H1 (cell line): ENCODE results near the gene CERS1. TPM values are rescaled to one million over a fixed set of nuclear protein-coding genes. Genes with fewer than 3 reads are reported as not detected.

ENCODE experiments used
- CTCF ChIA-PET: fragments of 300-600 bp; sonication (Branson Sonifier 250); formaldehyde crosslinking; loops from one replicate; lab custom pipeline; 2021; ENCODE audit not compliant: partially characterized antibody; lab: Charles Lee
- POLR2A ChIA-PET: fragments of 300-600 bp; sonication (Branson Sonifier 250); formaldehyde crosslinking; loops from one replicate; lab custom pipeline; 2021; ENCODE audit warnings: inconsistent platforms; ENCODE audit not compliant: partially characterized antibody; lab: Charles Lee
- DNase-seq, 2 experiments: peaks; one replicate each; pipeline versions ENCODE4 v3.0.0 to v3.0.0-alpha.2; 2010 to 2022; ENCODE audit warnings: low spot score in 2 of 2, low read depth in 1 of 2, mixed read lengths in 1 of 2
- FAIRE-seq: peaks from 2 replicates; lab custom pipeline; 2011; peaks lifted over from hg19 to GRCh38; lab: Jason Lieb, UNC
- H2AFZ ChIP-seq: 2 replicates; pipeline ENCODE4 v1.8.1; 2012; ENCODE audit warnings: low read length, inconsistent platforms
- H2AK5ac ChIP-seq: 2 replicates; pipeline ENCODE4 v1.6.1; 2013; ENCODE audit warnings: low read depth, low read length
- H2BK120ac ChIP-seq: replicated peaks from 2 replicates; pipeline ENCODE3; 2013; ENCODE audit warnings: low read depth, low read length, inconsistent platforms
- H2BK12ac ChIP-seq: 2 replicates; pipeline ENCODE4 v1.6.1; 2013; ENCODE audit warnings: low read depth, low read length
- H2BK15ac ChIP-seq: 2 replicates; pipeline ENCODE4 v1.6.1; 2013; ENCODE audit warnings: low read length
- H2BK20ac ChIP-seq: 2 replicates; pipeline ENCODE4 v1.6.1; 2013; ENCODE audit warnings: low read length
- H2BK5ac ChIP-seq: 2 replicates; pipeline ENCODE4 v1.6.1; 2013; ENCODE audit warnings: low read depth, low read length
- H3K14ac ChIP-seq: 2 replicates; pipeline ENCODE4 v1.6.1; 2013; ENCODE audit warnings: inconsistent platforms; ENCODE audit not compliant: insufficient read length
- H3K18ac ChIP-seq: 2 replicates; pipeline ENCODE4 v1.6.1; 2013; ENCODE audit warnings: low read length; ENCODE audit errors: extremely low read depth
- H3K23ac ChIP-seq: 2 replicates; pipeline ENCODE4 v1.6.1; 2013; ENCODE audit warnings: inconsistent platforms; ENCODE audit not compliant: insufficient read length
- H3K23me2 ChIP-seq: 2 replicates; pipeline ENCODE4 v1.6.1; 2013; ENCODE audit warnings: low read depth, low read length
- H3K27ac ChIP-seq: 2 replicates; pipeline ENCODE4 v1.6.1; 2011; ENCODE audit warnings: low read depth, low read length, inconsistent platforms
- H3K27me3 ChIP-seq, 4 experiments: replicated peaks in 1 of 4; 1 replicate in 1 of 4; 2 replicates in 3 of 4; pipeline versions ENCODE4 v1.6.1 to v1.8.1; 2011 to 2013; ENCODE audit warnings: low read length in 3 of 4, mild to moderate bottlenecking in 3 of 4, inconsistent platforms in 2 of 4, mixed read lengths in 2 of 4, moderate library complexity in 1 of 4; ENCODE audit not compliant: control insufficient read depth in 3 of 4, insufficient read depth in 3 of 4; ENCODE audit errors: extremely low read depth in 1 of 4
- H3K36me3 ChIP-seq, 4 experiments: 2 replicates each; pipeline versions ENCODE4 v1.6.1 to v1.8.1; 2011 to 2013; ENCODE audit warnings: mild to moderate bottlenecking in 4 of 4, low read length in 3 of 4, moderate library complexity in 2 of 4, control low read depth in 1 of 4, inconsistent platforms in 1 of 4; ENCODE audit not compliant: insufficient read depth in 4 of 4, control insufficient read depth in 2 of 4
- H3K4ac ChIP-seq: replicated peaks from 2 replicates; pipeline ENCODE3; 2013; ENCODE audit warnings: low read length, low read depth, mixed read lengths, inconsistent platforms; ENCODE audit not compliant: insufficient read length
- H3K4me1 ChIP-seq, 4 experiments: replicated peaks in 1 of 4; 1 replicate in 1 of 4; 2 replicates in 3 of 4; pipeline versions ENCODE4 v1.6.1 to v1.8.1; 2011 to 2013; ENCODE audit warnings: low read length in 3 of 4, inconsistent platforms in 2 of 4, mixed read lengths in 1 of 4; ENCODE audit not compliant: insufficient read depth in 4 of 4, control insufficient read depth in 3 of 4
- H3K4me2 ChIP-seq, 2 experiments: 2 replicates each; pipeline versions ENCODE4 v1.6.1 to v1.8.1; 2011 to 2013; ENCODE audit warnings: low read depth in 2 of 2, low read length in 2 of 2, control low read depth in 1 of 2, inconsistent platforms in 1 of 2, mild to moderate bottlenecking in 1 of 2; ENCODE audit not compliant: insufficient read depth in 1 of 2
- H3K4me3 ChIP-seq, 4 experiments: fragments of 200-600, 300-600 bp in 1 of 4; sonication (generic), shearing (Covaris generic), sonication (Bioruptor Twin) in 1 of 4; 2 replicates each; pipeline versions ENCODE4 v1.5.1 to v1.8.1; 2011 to 2016; ENCODE audit warnings: low read length in 4 of 4, low read depth in 3 of 4, control low read depth in 2 of 4, inconsistent platforms in 2 of 4, mild to moderate bottlenecking in 2 of 4, mixed read lengths in 1 of 4, moderate library complexity in 1 of 4; ENCODE audit not compliant: insufficient read depth in 2 of 4; ENCODE audit errors: extremely low read depth in 1 of 4
- H3K56ac ChIP-seq: replicated peaks from 2 replicates; pipeline ENCODE3; 2013; ENCODE audit warnings: low read depth, mild to moderate bottlenecking, mixed read lengths, low read length, inconsistent platforms; ENCODE audit not compliant: insufficient read length
- H3K79me1 ChIP-seq: 2 replicates; pipeline ENCODE4 v1.6.1; 2013; ENCODE audit warnings: low read depth, low read length, control low read depth
- H3K79me2 ChIP-seq, 2 experiments: 2 replicates each; pipeline versions ENCODE4 v1.6.1 to v1.8.1; 2012 to 2013; ENCODE audit warnings: low read length in 2 of 2, mild to moderate bottlenecking in 2 of 2, inconsistent platforms in 1 of 2; ENCODE audit not compliant: insufficient read depth in 2 of 2, control insufficient read depth in 1 of 2
- H3K9ac ChIP-seq, 4 experiments: replicated peaks in 1 of 4; 1 replicate in 1 of 4; 2 replicates in 3 of 4; pipeline versions ENCODE4 v1.6.1 to v1.8.1; 2011 to 2013; ENCODE audit warnings: low read depth in 3 of 4, low read length in 3 of 4, control low read depth in 2 of 4, mild to moderate bottlenecking in 2 of 4, moderate library complexity in 2 of 4, inconsistent platforms in 1 of 4; ENCODE audit errors: extremely low read depth in 1 of 4
- H3K9me3 ChIP-seq, 2 experiments: 2 replicates each; pipeline versions ENCODE4 v1.6.1 to v1.8.1; 2012 to 2013; ENCODE audit warnings: mild to moderate bottlenecking in 2 of 2, moderate library complexity in 2 of 2, control low read depth in 1 of 2, inconsistent platforms in 1 of 2, low read depth in 1 of 2, low read length in 1 of 2, mixed read lengths in 1 of 2; ENCODE audit not compliant: insufficient read depth in 2 of 2
- H4K20me1 ChIP-seq, 2 experiments: replicated peaks in 1 of 2; 2 replicates each; pipeline versions ENCODE3 to v1.8.1; 2011 to 2013; ENCODE audit warnings: inconsistent platforms in 2 of 2, low read length in 2 of 2, mild to moderate bottlenecking in 1 of 2; ENCODE audit not compliant: insufficient read depth in 2 of 2, control insufficient read depth in 1 of 2
- H4K5ac ChIP-seq: 2 replicates; pipeline ENCODE4 v1.6.1; 2013; ENCODE audit warnings: low read length, low read depth, mixed read lengths, inconsistent platforms; ENCODE audit not compliant: insufficient read length
- H4K8ac ChIP-seq: 2 replicates; pipeline ENCODE4 v1.8.0; 2013; ENCODE audit warnings: mild to moderate bottlenecking, moderate library complexity, low read length, inconsistent platforms; ENCODE audit not compliant: insufficient read depth; ENCODE audit errors: extremely low read depth
- H4K91ac ChIP-seq: replicated peaks from 2 replicates; pipeline ENCODE3; 2013; ENCODE audit warnings: low read length, mixed read lengths, inconsistent platforms; ENCODE audit not compliant: insufficient read length
- ATF3 ChIP-seq: IDR thresholded peaks from 2 replicates; pipeline ENCODE4 v1.6.1; 2011; ENCODE audit warnings: low read depth, mild to moderate bottlenecking, low read length; ENCODE audit not compliant: insufficient read depth
- BACH1 ChIP-seq: IDR thresholded peaks from 2 replicates; pipeline ENCODE4 v1.6.1; 2012; ENCODE audit warnings: low read length, improper control_type of control experiment
- EZH2 ChIP-seq: fragments of 200-600 bp; sonication (generic); IDR thresholded peaks from 2 replicates; pipeline ENCODE4 v1.7.1; 2012; ENCODE audit warnings: low read depth, mild to moderate bottlenecking, moderate library complexity, low read length, inconsistent platforms; ENCODE audit not compliant: severe bottlenecking
- GTF2F1 ChIP-seq: IDR thresholded peaks from 2 replicates; pipeline ENCODE4 v1.6.1; 2012; ENCODE audit warnings: low read depth, low read length, improper control_type of control experiment, borderline replicate concordance
- KDM5A ChIP-seq: fragments of 200-600 bp; IDR thresholded peaks from 2 replicates; pipeline ENCODE4 v1.7.1; 2012; ENCODE audit warnings: mild to moderate bottlenecking, low read length, inconsistent platforms, mixed read lengths
- POLR2AphosphoS5 ChIP-seq: IDR thresholded peaks from 2 replicates; pipeline ENCODE4 v1.6.1; 2011; ENCODE audit warnings: low read depth, low read length
- RNF2 ChIP-seq: fragments of 200-900, 300-1000 bp; sonication (generic); IDR thresholded peaks from 2 replicates; pipeline ENCODE4 v1.7.1; 2016; ENCODE audit warnings: borderline replicate concordance, low read depth, mild to moderate bottlenecking, antibody characterized with exemption, low read length; ENCODE audit not compliant: poor library complexity, severe bottlenecking; ENCODE audit errors: missing control alignments
- SRF ChIP-seq: IDR thresholded peaks from 2 replicates; pipeline ENCODE4 v1.6.1; 2011; ENCODE audit warnings: mild to moderate bottlenecking, low read depth, low read length, moderate library complexity
- TBP ChIP-seq: IDR thresholded peaks from 2 replicates; pipeline ENCODE4 v1.6.1; 2011; ENCODE audit warnings: low read depth, low read length, improper control_type of control experiment
- WGBS, 2 experiments: shearing (Covaris generic) in 1 of 2; methylation state at CpG; one replicate each; pipeline versions ENCODE4 v1.1.6 to v1.1.7; 2013 to 2015; ENCODE audit warnings: low lambda C conversion rate in 2 of 2, mixed read lengths in 2 of 2, inconsistent platforms in 1 of 2, low coverage in 1 of 2, missing lambda C conversion rate in 1 of 2; ENCODE audit not compliant: insufficient replicate concordance in 2 of 2, insufficient coverage in 1 of 2, insufficient read length in 1 of 2; ENCODE audit errors: extremely low coverage in 1 of 2, missing lambda C conversion rate in 1 of 2; 5-methylcytosine and 5-hydroxymethylcytosine counted together
- polyA plus RNA-seq, 7 experiments: library from polyadenylated mRNA; depleted of rRNA in 3 of 7; stranded (reverse) in 5 of 7; unstranded in 2 of 7; fragments of >200 nt in 5 of 7; fragments of 200-250 nt in 2 of 7; gene quantifications; 1 replicate in 5 of 7; 2 replicates in 1 of 7; 4 replicates in 1 of 7; pipeline versions ENCODE4 v1.2.1 to v1.2.3, GENCODE V29; 2011 to 2013; ENCODE audit warnings: missing spikeins in 2 of 7, mixed read lengths in 2 of 7
- total RNA-seq: library from RNA; stranded (reverse); fragmentation: NEBNext Ultra II Directional; extraction: Animal tissue kit (Norgen Biotek cat#: 25700); gene quantifications from 2 replicates; pipeline ENCODE4 v1.2.1, GENCODE V29; 2021

CERS1 gene
- total and polyA plus RNA-seq, 2 of the 8 experiments (the other 6 are each of a cell fraction or from before 2014, with no cell fraction given): 18.6 to 51.0 TPM

DNA sequence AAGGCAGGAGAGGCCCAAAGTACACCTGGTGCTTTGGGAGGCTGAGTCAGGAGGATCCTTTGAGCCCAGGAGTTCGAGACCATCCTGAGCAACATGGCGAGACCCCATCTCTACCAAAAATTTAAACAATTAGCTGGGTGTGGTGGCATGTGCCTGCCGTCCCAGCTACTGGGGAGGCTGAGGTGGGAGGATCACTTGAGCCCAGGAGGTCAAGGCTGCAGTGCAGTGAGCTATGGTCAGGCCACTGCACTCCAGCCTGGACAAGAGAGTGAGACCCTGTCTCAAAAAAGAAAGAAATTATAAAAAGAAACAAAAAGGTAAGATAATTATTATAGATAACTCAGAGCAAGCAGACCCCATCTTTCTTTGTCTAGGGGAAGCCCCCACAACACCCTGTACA, 43.2 kb upstream of the CERS1 start:
- Histone ChIP-seq H4K8ac (no peak overlapping the region), H3K4ac (peak overlapping the region; percentile 53), H3K27ac (no peak overlapping the region), H3K4me3 (peak overlapping the region; percentile 45 to 77 (median 66); a peak in 7 of 8 replicates), H3K27me3 (no peaks in the 10 kb centered on the region), H3K9me3 (no peaks in the 10 kb centered on the region), H3K9ac (no peak overlapping the region; a peak in 1 of 7 replicates), H3K4me1 (peaks cover 5 to 18% (median 9%) of the 10 kb centered on the region in 4 experiments), H3K79me1 (peaks cover 3% of the 10 kb centered on the region; the same call in 1 of the 2 replicates), H4K91ac (peak overlapping the region; percentile 65), H2BK15ac (peak overlapping the region; percentile 65; the same call in 1 of the 2 replicates), H3K79me2 (peaks cover 0 to 5% of the 10 kb centered on the region in 2 experiments; a peak in 1 of 4 replicates), H2AK5ac (peak overlapping the region; percentile 90; the same call in 1 of the 2 replicates), H2BK120ac (peak overlapping the region; percentile 43), H3K4me2 (peak overlapping the region; percentile 70 to 80), H3K14ac (no peak overlapping the region), H3K36me3 (peaks cover 2 to 21% (median 7%) of the 10 kb centered on the region in 4 experiments; a peak in 5 of 8 replicates), H2BK5ac (peak overlapping the region; percentile 15; the same call in 1 of the 2 replicates), H3K23ac (no peak overlapping the region), H3K23me2 (peaks cover 10% of the 10 kb centered on the region; the same call in 1 of the 2 replicates), H2BK12ac (peak overlapping the region; percentile 63; the same call in 1 of the 2 replicates), H2BK20ac (peak overlapping the region; percentile 34; the same call in 1 of the 2 replicates), H3K18ac (peak overlapping the region; percentile 85), H4K20me1 (peaks cover 2 to 3% of the 10 kb centered on the region in 2 experiments), H4K5ac (no peak overlapping the region), H2AFZ (no peak overlapping the region), H3K56ac (no peak overlapping the region)
- FAIRE-seq (no peak), DNase-seq (no peak)
- ChIA-PET POLR2A (interaction anchor here (0.7 to 2.2 kb wide), 12 partner anchors 7 to 85 kb away, joined by 3 to 18 read pairs (median 6); partner anchors contain the start of genes COPE and DDX49), CTCF (interaction anchor here (0.6 to 1.5 kb wide), 4 partner anchors 9 to 115 kb away, joined by 3 to 5 read pairs (median 3); no protein-coding TSS in a partner anchor)
- WGBS, 2 experiments: 92% methylated on average over 3 of the region's 3 CpGs; no CpG with 5 or more reads in 1 of the 2 experiments
- no peak for TF ChIP-seq BACH1
- no peak for TF ChIP-seq KDM5A
- no peak for TF ChIP-seq EZH2
- TF ChIP-seq ATF3: no peak
- TF ChIP-seq POLR2AphosphoS5: no peak
- TF ChIP-seq RNF2: no peak
- TF ChIP-seq GTF2F1: no peak
- no peak for TF ChIP-seq TBP
- no peak for TF ChIP-seq SRF
